ENCODE results near the gene TMEM204. TPM values are rescaled to one million over a fixed set of nuclear protein-coding genes. Genes with fewer than 3 reads are reported as not detected.

Gene TMEM204
- total RNA-seq, 4 donors from 2014 or later = 7.6 to 26.6 (median 18.8) TPM

DNA sequence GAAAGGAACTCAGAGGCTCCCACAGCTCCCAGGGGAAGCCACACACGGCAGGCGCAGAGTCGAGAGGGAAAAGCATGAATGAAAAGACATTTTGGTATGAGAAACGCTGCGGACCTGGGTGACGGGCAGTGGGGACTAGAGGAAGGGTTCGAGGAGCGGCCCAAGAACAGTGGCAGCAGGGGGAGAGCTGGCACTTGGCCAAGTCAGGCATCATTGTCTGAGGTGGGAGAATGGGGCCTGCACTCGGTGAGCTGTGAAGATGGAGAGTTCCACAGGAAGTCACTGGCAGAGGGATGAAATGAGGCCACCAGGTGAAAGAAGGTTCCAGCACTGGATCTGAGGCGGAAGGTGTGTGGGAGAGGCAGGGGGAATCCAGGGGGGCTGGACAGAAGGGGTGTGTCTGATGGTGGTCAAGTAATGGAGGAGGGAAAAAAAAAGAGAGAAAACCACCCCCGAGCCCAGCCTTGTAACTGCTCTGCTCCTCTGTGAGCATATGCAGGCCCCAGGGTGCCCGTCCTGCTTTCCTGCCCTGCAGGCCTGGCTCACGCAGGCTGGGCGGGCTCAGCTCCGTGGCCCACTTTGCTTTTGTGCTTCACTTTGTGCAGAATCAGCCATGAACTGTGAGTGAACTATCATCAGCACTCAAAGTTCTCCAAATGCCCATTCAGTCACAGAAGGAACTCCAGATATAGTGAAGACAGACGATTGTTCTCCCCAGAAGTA lies 31.8 kb downstream of the TMEM204 start:
- WGBS = 82% methylated on average over 16 of the region's 16 CpGs
- TF ChIP-seq POLR2A (IDR thresholded peaks at IDR 0.05) (no peak), EP300 (IDR thresholded peaks at IDR 0.05) (no peak), POLR2AphosphoS5 (IDR thresholded peaks at IDR 0.05) (no peak)
- TF ChIP-seq, protein P1, sequence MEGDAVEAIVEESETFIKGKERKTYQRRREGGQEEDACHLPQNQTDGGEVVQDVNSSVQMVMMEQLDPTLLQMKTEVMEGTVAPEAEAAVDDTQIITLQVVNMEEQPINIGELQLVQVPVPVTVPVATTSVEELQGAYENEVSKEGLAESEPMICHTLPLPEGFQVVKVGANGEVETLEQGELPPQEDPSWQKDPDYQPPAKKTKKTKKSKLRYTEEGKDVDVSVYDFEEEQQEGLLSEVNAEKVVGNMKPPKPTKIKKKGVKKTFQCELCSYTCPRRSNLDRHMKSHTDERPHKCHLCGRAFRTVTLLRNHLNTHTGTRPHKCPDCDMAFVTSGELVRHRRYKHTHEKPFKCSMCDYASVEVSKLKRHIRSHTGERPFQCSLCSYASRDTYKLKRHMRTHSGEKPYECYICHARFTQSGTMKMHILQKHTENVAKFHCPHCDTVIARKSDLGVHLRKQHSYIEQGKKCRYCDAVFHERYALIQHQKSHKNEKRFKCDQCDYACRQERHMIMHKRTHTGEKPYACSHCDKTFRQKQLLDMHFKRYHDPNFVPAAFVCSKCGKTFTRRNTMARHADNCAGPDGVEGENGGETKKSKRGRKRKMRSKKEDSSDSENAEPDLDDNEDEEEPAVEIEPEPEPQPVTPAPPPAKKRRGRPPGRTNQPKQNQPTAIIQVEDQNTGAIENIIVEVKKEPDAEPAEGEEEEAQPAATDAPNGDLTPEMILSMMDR (IDR thresholded peaks at IDR 0.05) = no peak
- Histone ChIP-seq H3K36me3 (peaks cover 36% of the 10 kb centered on the region), H3K4me1 (no peaks in the 10 kb centered on the region), H3K4me3 (no peak overlapping the region), H3K27me3 (no peaks in the 10 kb centered on the region), H3K27ac (no peak overlapping the region), H3K9me3 (no peaks in the 10 kb centered on the region)
- no peak for DNase-seq (ENCODE audit: low spot score in 2 of 2)

DNA sequence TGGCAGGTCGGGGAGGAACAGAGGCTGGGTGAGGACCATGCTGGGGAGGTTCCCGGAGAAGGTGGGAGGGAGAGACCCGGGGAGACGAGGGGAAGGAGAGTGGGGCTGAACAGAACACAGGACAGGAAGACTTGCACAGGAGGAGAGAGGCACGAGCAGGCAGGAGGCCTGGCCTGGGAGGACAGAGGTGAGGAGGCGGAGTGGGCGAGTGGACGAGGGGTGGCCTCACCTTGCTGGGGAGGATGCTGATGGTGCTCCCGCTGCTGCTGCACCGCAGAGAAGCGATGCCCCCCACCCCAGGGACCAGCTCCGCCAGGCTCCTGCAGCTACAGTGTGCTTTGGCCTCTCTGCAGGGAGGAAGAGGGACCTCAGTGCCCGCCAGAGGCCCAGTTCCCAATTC lies 34.5 kb downstream of the TMEM204 start:
- no peak for TF ChIP-seq EP300 (IDR thresholded peaks at IDR 0.05)
- no peak for TF ChIP-seq POLR2AphosphoS5 (IDR thresholded peaks at IDR 0.05)
- Histone ChIP-seq H3K36me3 (peaks cover 29% of the 10 kb centered on the region), H3K27ac (no peak overlapping the region), H3K27me3 (no peaks in the 10 kb centered on the region), H3K4me3 (no peak overlapping the region), H3K4me1 (no peaks in the 10 kb centered on the region), H3K9me3 (no peaks in the 10 kb centered on the region)
- no peak for DNase-seq (ENCODE audit: low spot score in 2 of 2)
- WGBS = 85% methylated on average over 11 of the region's 13 CpGs

DNA sequence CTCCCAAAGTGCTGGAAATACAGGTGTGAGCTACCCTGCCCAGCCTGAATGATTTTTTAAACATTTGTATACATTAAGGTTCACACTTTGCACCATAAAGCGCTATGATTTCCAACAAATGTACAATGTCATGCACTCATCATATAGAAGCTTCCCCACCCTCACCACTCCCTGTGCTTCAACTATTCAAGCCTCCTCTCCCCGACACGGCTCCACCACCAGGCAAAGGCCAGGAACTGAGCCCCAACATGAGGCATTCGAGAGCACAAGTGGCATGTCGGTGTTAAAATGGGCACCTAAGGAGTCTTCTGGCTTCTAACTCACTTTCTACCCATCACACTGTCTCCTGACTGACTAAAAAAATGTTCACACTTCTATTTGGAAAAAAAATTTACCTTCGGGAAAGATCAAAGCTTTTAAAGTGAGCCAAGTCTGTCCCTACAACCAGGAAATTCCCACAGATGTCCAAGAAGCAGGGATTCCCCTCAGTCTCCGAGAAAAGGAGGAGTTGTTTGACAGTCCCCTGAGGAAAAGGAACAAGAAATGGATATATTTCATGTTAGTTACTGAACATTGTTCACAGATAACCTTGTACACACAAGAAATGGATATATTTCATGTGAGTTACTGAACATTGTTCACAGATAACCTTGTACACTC lies 37.7 kb downstream of the TMEM204 start:
- no peaks in the 10 kb centered on the region for H3K9me3 ChIP-seq
- H3K36me3 ChIP-seq = peaks cover 20% of the 10 kb centered on the region
- no peaks in the 10 kb centered on the region for H3K27me3 ChIP-seq
- no peak overlapping the region for H3K27ac ChIP-seq
- WGBS = 70% methylated on average over 7 of the region's 7 CpGs
- no peak for TF ChIP-seq EP300 (IDR thresholded peaks at IDR 0.05)
- TF ChIP-seq, protein P1 (IDR thresholded peaks at IDR 0.05) = no peak
- no peak for TF ChIP-seq POLR2AphosphoS5 (IDR thresholded peaks at IDR 0.05)
- TF ChIP-seq POLR2A (IDR thresholded peaks at IDR 0.05) = no peak
- H3K4me3 ChIP-seq = no peak overlapping the region
- DNase-seq (ENCODE audit: low spot score in 2 of 2) = no peak
- H3K4me1 ChIP-seq = no peaks in the 10 kb centered on the region

DNA sequence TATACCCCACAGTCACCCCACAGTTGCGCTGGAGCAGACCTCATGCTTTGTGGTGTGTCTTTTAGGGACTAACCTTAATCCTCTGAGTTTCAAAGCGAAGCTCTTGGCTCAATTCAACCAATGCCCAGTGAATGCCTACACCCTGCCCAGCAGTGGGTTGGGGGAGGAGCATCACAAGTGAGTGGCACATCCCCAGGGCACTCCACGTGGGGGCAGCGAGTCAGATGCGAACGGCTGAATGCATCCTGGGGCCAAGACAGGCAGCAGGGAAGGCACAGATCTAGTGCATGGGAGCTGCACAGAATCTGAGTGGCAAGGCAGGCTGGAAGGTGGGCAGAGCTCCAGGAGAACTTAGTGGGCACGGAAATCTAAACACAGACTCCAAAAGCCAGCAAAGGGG lies 39.2 kb downstream of the TMEM204 start:
- Histone ChIP-seq H3K4me1 (no peaks in the 10 kb centered on the region), H3K9me3 (no peaks in the 10 kb centered on the region), H3K36me3 (peaks cover 28% of the 10 kb centered on the region), H3K27ac (no peak overlapping the region), H3K4me3 (no peak overlapping the region), H3K27me3 (no peaks in the 10 kb centered on the region)
- WGBS = 86% methylated on average over 7 of the region's 7 CpGs
- no peak for DNase-seq (ENCODE audit: low spot score in 2 of 2)
- TF ChIP-seq EP300 (IDR thresholded peaks at IDR 0.05) (no peak), POLR2A (IDR thresholded peaks at IDR 0.05) (no peak), POLR2AphosphoS5 (IDR thresholded peaks at IDR 0.05) (no peak)
- TF ChIP-seq, protein P1 (IDR thresholded peaks at IDR 0.05) = no peak

DNA sequence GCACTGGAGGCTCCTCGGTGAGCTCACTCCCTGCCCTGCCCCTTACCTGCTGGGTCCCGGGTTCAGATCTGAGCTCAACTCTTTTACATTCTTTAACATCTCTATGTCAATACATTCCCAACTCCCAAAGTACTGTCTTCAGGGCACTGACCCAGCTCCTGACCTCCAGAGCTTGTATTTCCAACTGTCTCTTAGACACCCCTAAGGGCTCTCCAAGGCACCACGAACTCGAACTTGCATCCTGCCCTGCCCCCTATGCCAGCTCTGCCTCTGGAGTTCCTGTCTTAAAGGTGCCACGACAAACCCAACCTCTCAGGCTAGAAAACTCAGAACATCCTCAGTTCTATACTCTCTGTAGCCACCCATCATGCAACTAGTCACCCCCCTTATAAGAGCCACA lies 39.8 kb downstream of the TMEM204 start:
- H3K9me3 ChIP-seq = no peaks in the 10 kb centered on the region
- 90% methylated on average over 5 of the region's 5 CpGs for WGBS
- TF ChIP-seq, protein P1 (IDR thresholded peaks at IDR 0.05) = no peak
- no peak for TF ChIP-seq EP300 (IDR thresholded peaks at IDR 0.05)
- no peak for TF ChIP-seq POLR2AphosphoS5 (IDR thresholded peaks at IDR 0.05)
- no peak for TF ChIP-seq POLR2A (IDR thresholded peaks at IDR 0.05)
- DNase-seq (ENCODE audit: low spot score in 2 of 2) = no peak
- H3K27ac ChIP-seq = no peak overlapping the region
- no peaks in the 10 kb centered on the region for H3K27me3 ChIP-seq
- H3K4me3 ChIP-seq = no peak overlapping the region
- peaks cover 33% of the 10 kb centered on the region for H3K36me3 ChIP-seq
- H3K4me1 ChIP-seq = no peaks in the 10 kb centered on the region

All from suprapubic skin (tissue), 4 donors.